ENCODE results near the gene NCAM1.
"Not testable (repeated sequence)": the region's sequence is repeated elsewhere in the genome, so short reads cannot be mapped to it uniquely, and the experiment has no call there.

Gene NCAM1

GRCh38 chr11:113282898-113283437 is 321.7 kb downstream of the NCAM1 start:
- no peak for DNase-seq

- no peak for DNase-seq
Measured at GRCh38 chr11:113283881-113284280, 322.7 kb downstream of the NCAM1 start.

- no peak for DNase-seq
Measured at GRCh38 chr11:113286009-113286408, 324.8 kb downstream of the NCAM1 start.

- DNase-seq, result no peak
Measured at GRCh38 chr11:113286509-113287497, 325.6 kb downstream of the NCAM1 start.

- no peak for DNase-seq
Measured at GRCh38 chr11:113287801-113288200, 326.6 kb downstream of the NCAM1 start.

GRCh38 chr11:113288286-113288863 is 327.2 kb downstream of the NCAM1 start:
- no peak for DNase-seq

GRCh38 chr11:113289431-113290187 is 328.4 kb downstream of the NCAM1 start:
- peak; percentile 44 to 52 for DNase-seq

- no peak for DNase-seq
Measured at GRCh38 chr11:113293936-113294335, 332.7 kb downstream of the NCAM1 start.

- DNase-seq, result no peak
Measured at GRCh38 chr11:113295993-113296392, 334.8 kb downstream of the NCAM1 start.

- DNase-seq, result no peak
Measured at GRCh38 chr11:113296447-113297205, 335.4 kb downstream of the NCAM1 start.

- not testable (repeated sequence) for DNase-seq
Measured at GRCh38 chr11:113298496-113298895, 337.3 kb downstream of the NCAM1 start.

- DNase-seq, result no peak
Measured at GRCh38 chr11:113304916-113305315, 343.7 kb downstream of the NCAM1 start.

- peak; percentile 63 to 66 for DNase-seq
Measured at GRCh38 chr11:113305440-113306336, 344.5 kb downstream of the NCAM1 start.

GRCh38 chr11:113308601-113309000 is 347.4 kb downstream of the NCAM1 start:
- no peak for DNase-seq

- DNase-seq, result no peak
Measured at GRCh38 chr11:113311536-113311935, 350.3 kb downstream of the NCAM1 start.

GRCh38 chr11:113313601-113314000 is 352.4 kb downstream of the NCAM1 start:
- no peak for DNase-seq

- DNase-seq, result no peak
Measured at GRCh38 chr11:113314065-113314388, 352.8 kb downstream of the NCAM1 start.

- DNase-seq, result peak; percentile 88 to 90
Measured at GRCh38 chr11:113314389-113315301, 353.4 kb downstream of the NCAM1 start, which contains the start of gene TTC12. Gene TTC12, plus strand, starts transcription at chr11:113314583. Its CDS starts 1,675 bp downstream, at chr11:113316258.

GRCh38 chr11:113315811-113316210 is 354.6 kb downstream of the NCAM1 start:
- DNase-seq, result no peak

- DNase-seq, result no peak
Measured at GRCh38 chr11:113316256-113316655, 355.0 kb downstream of the NCAM1 start.
